H1 (cell line): ENCODE data around the gene CEP192. TPM values are rescaled to one million over a fixed set of nuclear protein-coding genes. Genes with fewer than 3 reads are reported as not detected.

Source experiments
- CTCF ChIA-PET: fragments of 300-600 bp; sonication (Branson Sonifier 250); formaldehyde crosslinking; loops from one replicate; lab custom pipeline; 2021; ENCODE audit not compliant: partially characterized antibody; lab: Charles Lee
- POLR2A ChIA-PET: fragments of 300-600 bp; sonication (Branson Sonifier 250); formaldehyde crosslinking; loops from one replicate; lab custom pipeline; 2021; ENCODE audit warnings: inconsistent platforms; ENCODE audit not compliant: partially characterized antibody; lab: Charles Lee
- DNase-seq, 2 experiments: peaks; one replicate each; pipeline versions ENCODE4 v3.0.0 to v3.0.0-alpha.2; 2010 to 2022; ENCODE audit warnings: low spot score in 2 of 2, low read depth in 1 of 2, mixed read lengths in 1 of 2
- FAIRE-seq: peaks from 2 replicates; lab custom pipeline; 2011; peaks lifted over from hg19 to GRCh38; lab: Jason Lieb, UNC
- H2AFZ ChIP-seq: 2 replicates; pipeline ENCODE4 v1.8.1; 2012; ENCODE audit warnings: low read length, inconsistent platforms
- H2AK5ac ChIP-seq: 2 replicates; pipeline ENCODE4 v1.6.1; 2013; ENCODE audit warnings: low read depth, low read length
- H2BK120ac ChIP-seq: replicated peaks from 2 replicates; pipeline ENCODE3; 2013; ENCODE audit warnings: low read depth, low read length, inconsistent platforms
- H2BK12ac ChIP-seq: 2 replicates; pipeline ENCODE4 v1.6.1; 2013; ENCODE audit warnings: low read depth, low read length
- H2BK15ac ChIP-seq: 2 replicates; pipeline ENCODE4 v1.6.1; 2013; ENCODE audit warnings: low read length
- H2BK20ac ChIP-seq: 2 replicates; pipeline ENCODE4 v1.6.1; 2013; ENCODE audit warnings: low read length
- H2BK5ac ChIP-seq: 2 replicates; pipeline ENCODE4 v1.6.1; 2013; ENCODE audit warnings: low read depth, low read length
- H3K14ac ChIP-seq: 2 replicates; pipeline ENCODE4 v1.6.1; 2013; ENCODE audit warnings: inconsistent platforms; ENCODE audit not compliant: insufficient read length
- H3K18ac ChIP-seq: 2 replicates; pipeline ENCODE4 v1.6.1; 2013; ENCODE audit warnings: low read length; ENCODE audit errors: extremely low read depth
- H3K23ac ChIP-seq: 2 replicates; pipeline ENCODE4 v1.6.1; 2013; ENCODE audit warnings: inconsistent platforms; ENCODE audit not compliant: insufficient read length
- H3K23me2 ChIP-seq: 2 replicates; pipeline ENCODE4 v1.6.1; 2013; ENCODE audit warnings: low read depth, low read length
- H3K27ac ChIP-seq: 2 replicates; pipeline ENCODE4 v1.6.1; 2011; ENCODE audit warnings: low read depth, low read length, inconsistent platforms
- H3K27me3 ChIP-seq, 4 experiments: replicated peaks in 1 of 4; 1 replicate in 1 of 4; 2 replicates in 3 of 4; pipeline versions ENCODE4 v1.6.1 to v1.8.1; 2011 to 2013; ENCODE audit warnings: low read length in 3 of 4, mild to moderate bottlenecking in 3 of 4, inconsistent platforms in 2 of 4, mixed read lengths in 2 of 4, moderate library complexity in 1 of 4; ENCODE audit not compliant: control insufficient read depth in 3 of 4, insufficient read depth in 3 of 4; ENCODE audit errors: extremely low read depth in 1 of 4
- H3K36me3 ChIP-seq, 4 experiments: 2 replicates each; pipeline versions ENCODE4 v1.6.1 to v1.8.1; 2011 to 2013; ENCODE audit warnings: mild to moderate bottlenecking in 4 of 4, low read length in 3 of 4, moderate library complexity in 2 of 4, control low read depth in 1 of 4, inconsistent platforms in 1 of 4; ENCODE audit not compliant: insufficient read depth in 4 of 4, control insufficient read depth in 2 of 4
- H3K4ac ChIP-seq: replicated peaks from 2 replicates; pipeline ENCODE3; 2013; ENCODE audit warnings: low read length, low read depth, mixed read lengths, inconsistent platforms; ENCODE audit not compliant: insufficient read length
- H3K4me1 ChIP-seq, 4 experiments: replicated peaks in 1 of 4; 1 replicate in 1 of 4; 2 replicates in 3 of 4; pipeline versions ENCODE4 v1.6.1 to v1.8.1; 2011 to 2013; ENCODE audit warnings: low read length in 3 of 4, inconsistent platforms in 2 of 4, mixed read lengths in 1 of 4; ENCODE audit not compliant: insufficient read depth in 4 of 4, control insufficient read depth in 3 of 4
- H3K4me2 ChIP-seq, 2 experiments: 2 replicates each; pipeline versions ENCODE4 v1.6.1 to v1.8.1; 2011 to 2013; ENCODE audit warnings: low read depth in 2 of 2, low read length in 2 of 2, control low read depth in 1 of 2, inconsistent platforms in 1 of 2, mild to moderate bottlenecking in 1 of 2; ENCODE audit not compliant: insufficient read depth in 1 of 2
- H3K4me3 ChIP-seq, 4 experiments: fragments of 200-600, 300-600 bp in 1 of 4; sonication (generic), shearing (Covaris generic), sonication (Bioruptor Twin) in 1 of 4; 2 replicates each; pipeline versions ENCODE4 v1.5.1 to v1.8.1; 2011 to 2016; ENCODE audit warnings: low read length in 4 of 4, low read depth in 3 of 4, control low read depth in 2 of 4, inconsistent platforms in 2 of 4, mild to moderate bottlenecking in 2 of 4, mixed read lengths in 1 of 4, moderate library complexity in 1 of 4; ENCODE audit not compliant: insufficient read depth in 2 of 4; ENCODE audit errors: extremely low read depth in 1 of 4
- H3K56ac ChIP-seq: replicated peaks from 2 replicates; pipeline ENCODE3; 2013; ENCODE audit warnings: low read depth, mild to moderate bottlenecking, mixed read lengths, low read length, inconsistent platforms; ENCODE audit not compliant: insufficient read length
- H3K79me1 ChIP-seq: 2 replicates; pipeline ENCODE4 v1.6.1; 2013; ENCODE audit warnings: low read depth, low read length, control low read depth
- H3K79me2 ChIP-seq, 2 experiments: 2 replicates each; pipeline versions ENCODE4 v1.6.1 to v1.8.1; 2012 to 2013; ENCODE audit warnings: low read length in 2 of 2, mild to moderate bottlenecking in 2 of 2, inconsistent platforms in 1 of 2; ENCODE audit not compliant: insufficient read depth in 2 of 2, control insufficient read depth in 1 of 2
- H3K9ac ChIP-seq, 4 experiments: replicated peaks in 1 of 4; 1 replicate in 1 of 4; 2 replicates in 3 of 4; pipeline versions ENCODE4 v1.6.1 to v1.8.1; 2011 to 2013; ENCODE audit warnings: low read depth in 3 of 4, low read length in 3 of 4, control low read depth in 2 of 4, mild to moderate bottlenecking in 2 of 4, moderate library complexity in 2 of 4, inconsistent platforms in 1 of 4; ENCODE audit errors: extremely low read depth in 1 of 4
- H3K9me3 ChIP-seq, 2 experiments: 2 replicates each; pipeline versions ENCODE4 v1.6.1 to v1.8.1; 2012 to 2013; ENCODE audit warnings: mild to moderate bottlenecking in 2 of 2, moderate library complexity in 2 of 2, control low read depth in 1 of 2, inconsistent platforms in 1 of 2, low read depth in 1 of 2, low read length in 1 of 2, mixed read lengths in 1 of 2; ENCODE audit not compliant: insufficient read depth in 2 of 2
- H4K20me1 ChIP-seq, 2 experiments: replicated peaks in 1 of 2; 2 replicates each; pipeline versions ENCODE3 to v1.8.1; 2011 to 2013; ENCODE audit warnings: inconsistent platforms in 2 of 2, low read length in 2 of 2, mild to moderate bottlenecking in 1 of 2; ENCODE audit not compliant: insufficient read depth in 2 of 2, control insufficient read depth in 1 of 2
- H4K5ac ChIP-seq: 2 replicates; pipeline ENCODE4 v1.6.1; 2013; ENCODE audit warnings: low read length, low read depth, mixed read lengths, inconsistent platforms; ENCODE audit not compliant: insufficient read length
- H4K8ac ChIP-seq: 2 replicates; pipeline ENCODE4 v1.8.0; 2013; ENCODE audit warnings: mild to moderate bottlenecking, moderate library complexity, low read length, inconsistent platforms; ENCODE audit not compliant: insufficient read depth; ENCODE audit errors: extremely low read depth
- H4K91ac ChIP-seq: replicated peaks from 2 replicates; pipeline ENCODE3; 2013; ENCODE audit warnings: low read length, mixed read lengths, inconsistent platforms; ENCODE audit not compliant: insufficient read length
- CBX8 ChIP-seq: fragments of 300-800, 300-1000 bp; sonication (generic); IDR thresholded peaks from 2 replicates; pipeline ENCODE4 v1.7.1; 2016; ENCODE audit warnings: low read depth, low read length, borderline replicate concordance
- EZH2 ChIP-seq: fragments of 200-600 bp; sonication (generic); IDR thresholded peaks from 2 replicates; pipeline ENCODE4 v1.7.1; 2012; ENCODE audit warnings: low read depth, mild to moderate bottlenecking, moderate library complexity, low read length, inconsistent platforms; ENCODE audit not compliant: severe bottlenecking
- GABPA ChIP-seq: IDR thresholded peaks from 2 replicates; pipeline ENCODE4 v1.6.1; 2011; ENCODE audit warnings: mild to moderate bottlenecking, low read length, moderate library complexity, borderline replicate concordance; ENCODE audit not compliant: insufficient read depth
- JUND ChIP-seq: IDR thresholded peaks from 2 replicates; pipeline ENCODE4 v1.6.1; 2011; ENCODE audit warnings: mild to moderate bottlenecking, improper control_type of control experiment, low read length
- NRF1 ChIP-seq: IDR thresholded peaks from 2 replicates; pipeline ENCODE4 v1.6.1; 2011; ENCODE audit warnings: mild to moderate bottlenecking, low read depth, low read length, improper control_type of control experiment
- RXRA ChIP-seq: IDR thresholded peaks from 2 replicates; pipeline ENCODE4 v1.6.1; 2011; ENCODE audit warnings: low read depth, mild to moderate bottlenecking, low read length, moderate library complexity; ENCODE audit not compliant: insufficient read depth
- SP4 ChIP-seq: IDR thresholded peaks from 2 replicates; pipeline ENCODE4 v1.6.1; 2012; ENCODE audit warnings: low read length, inconsistent platforms
- SUZ12 ChIP-seq: fragments of 200-600 bp; sonication (generic); IDR thresholded peaks from 2 replicates; pipeline ENCODE4 v1.6.1; 2012; ENCODE audit warnings: mild to moderate bottlenecking, inconsistent platforms, low read length, moderate library complexity, mixed read lengths
- TAF1 ChIP-seq: IDR thresholded peaks from 2 replicates; pipeline ENCODE4 v1.6.1; 2011; ENCODE audit warnings: mild to moderate bottlenecking, low read depth, low read length
- USF2 ChIP-seq: IDR thresholded peaks from 2 replicates; pipeline ENCODE4 v1.6.1; 2011; ENCODE audit warnings: low read length, improper control_type of control experiment
- YY1 ChIP-seq: IDR thresholded peaks from 2 replicates; pipeline ENCODE4 v1.6.1; 2011; ENCODE audit warnings: low read depth, mild to moderate bottlenecking, low read length
- WGBS, 2 experiments: shearing (Covaris generic) in 1 of 2; methylation state at CpG; one replicate each; pipeline versions ENCODE4 v1.1.6 to v1.1.7; 2013 to 2015; ENCODE audit warnings: low lambda C conversion rate in 2 of 2, mixed read lengths in 2 of 2, inconsistent platforms in 1 of 2, low coverage in 1 of 2, missing lambda C conversion rate in 1 of 2; ENCODE audit not compliant: insufficient replicate concordance in 2 of 2, insufficient coverage in 1 of 2, insufficient read length in 1 of 2; ENCODE audit errors: extremely low coverage in 1 of 2, missing lambda C conversion rate in 1 of 2; 5-methylcytosine and 5-hydroxymethylcytosine counted together
- polyA plus RNA-seq, 7 experiments: library from polyadenylated mRNA; depleted of rRNA in 3 of 7; stranded (reverse) in 5 of 7; unstranded in 2 of 7; fragments of >200 nt in 5 of 7; fragments of 200-250 nt in 2 of 7; gene quantifications; 1 replicate in 5 of 7; 2 replicates in 1 of 7; 4 replicates in 1 of 7; pipeline versions ENCODE4 v1.2.1 to v1.2.3, GENCODE V29; 2011 to 2013; ENCODE audit warnings: missing spikeins in 2 of 7, mixed read lengths in 2 of 7
- total RNA-seq: library from RNA; stranded (reverse); fragmentation: NEBNext Ultra II Directional; extraction: Animal tissue kit (Norgen Biotek cat#: 25700); gene quantifications from 2 replicates; pipeline ENCODE4 v1.2.1, GENCODE V29; 2021

Gene CEP192
- total and polyA plus RNA-seq, 2 of the 8 experiments (the other 6 are each of a cell fraction or from before 2014, with no cell fraction given): 13.4 to 23.1 TPM

- CTCF ChIA-PET: no interaction called here
- Histone ChIP-seq H3K56ac (no peak overlapping the region), H3K27me3 (no peaks in the 10 kb centered on the region), H3K36me3 (peaks cover under 1 to 24% (median 10%) of the 10 kb centered on the region in 4 experiments), H2BK20ac (no peak overlapping the region), H2BK12ac (no peak overlapping the region), H2BK5ac (no peak overlapping the region), H2BK15ac (no peak overlapping the region), H3K9me3 (no peaks in the 10 kb centered on the region), H2AFZ (no peak overlapping the region), H4K20me1 (peaks cover 0 to 4% of the 10 kb centered on the region in 2 experiments), H4K8ac (no peak overlapping the region), H3K4me1 (no peaks in the 10 kb centered on the region), H3K23me2 (no peaks in the 10 kb centered on the region), H3K79me2 (no peaks in the 10 kb centered on the region), H3K18ac (no peak overlapping the region), H3K9ac (no peak overlapping the region), H2BK120ac (no peak overlapping the region), H2AK5ac (no peak overlapping the region), H3K4me2 (no peak overlapping the region), H3K4me3 (no peak overlapping the region), H3K79me1 (no peaks in the 10 kb centered on the region), H3K4ac (no peak overlapping the region), H4K5ac (no peak overlapping the region), H4K91ac (no peak overlapping the region), H3K23ac (no peak overlapping the region), H3K27ac (no peak overlapping the region), H3K14ac (no peak overlapping the region)
- POLR2A ChIA-PET: no interaction called here
- no peak for DNase-seq
- 95 to 100% methylated on average over 1 to 5 of the region's 5 CpGs for WGBS, 2 experiments
- FAIRE-seq: no peak
- TF ChIP-seq SUZ12 (no peak), SP4 (no peak), JUND (no peak), EZH2 (no peak), NRF1 (no peak), RXRA (no peak), USF2 (no peak), GABPA (no peak), CBX8 (no peak), TAF1 (no peak), YY1 (no peak)
Measured at GRCh38 chr18:13032173-13032572, 41.0 kb downstream of the CEP192 start.
